SIG-M5 (cell line): ENCODE measurements around the gene SLC2A1.

ENCODE experiments used
- DNase-seq: peaks from one replicate; lab custom pipeline; 2025; lab: John Stamatoyannopoulos, UW

The SLC2A1 gene

DNA sequence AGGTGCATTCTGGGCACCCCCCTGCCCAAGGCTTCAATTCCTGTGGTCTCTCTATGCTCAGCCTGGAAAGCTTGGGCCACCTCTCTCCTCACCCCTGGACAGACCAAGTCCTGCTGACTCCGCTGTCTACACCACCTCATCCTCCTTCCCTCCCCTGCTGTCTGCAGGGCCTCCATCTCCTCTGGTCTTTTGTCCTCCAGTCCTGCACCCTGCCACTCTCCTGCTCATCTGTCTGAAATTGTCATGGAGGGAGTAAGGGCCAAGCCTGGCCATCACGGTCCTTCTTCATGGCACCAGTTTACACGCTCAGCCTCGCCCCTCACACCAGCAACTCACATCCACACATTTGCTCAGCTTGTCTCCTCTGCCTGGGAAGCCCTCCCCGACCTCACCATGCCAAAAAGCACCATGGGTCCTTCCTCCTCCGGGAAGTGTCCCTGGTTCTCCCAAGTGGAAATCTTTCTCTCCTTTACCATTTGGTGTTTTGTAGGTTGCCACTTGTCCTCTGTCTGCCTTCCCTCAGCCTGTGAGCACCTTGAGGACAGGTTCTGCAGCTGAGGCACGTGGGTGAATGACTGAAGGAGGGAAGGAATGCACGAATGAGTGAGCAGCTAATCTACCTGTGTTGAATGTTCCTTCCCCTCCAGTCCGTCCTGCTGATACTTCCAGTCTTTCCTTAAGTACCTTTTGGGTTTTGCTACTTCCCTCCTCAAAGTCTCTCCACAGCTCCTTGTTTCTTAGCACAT, 2.1 kb upstream of the SLC2A1 start:
- no peak for DNase-seq

GRCh38 chr1:42960122-42960390, 1.4 kb upstream of the SLC2A1 start:
- no peak for DNase-seq

- DNase-seq: no peak
These were observed 684 bp downstream of the SLC2A1 start for GRCh38 chr1:42957880-42958487.

- no peak for DNase-seq
These were observed 1.3 kb downstream of the SLC2A1 start for GRCh38 chr1:42957229-42957879.

GRCh38 chr1:42956739-42957138, 1.9 kb downstream of the SLC2A1 start:
- DNase-seq: no peak

DNA sequence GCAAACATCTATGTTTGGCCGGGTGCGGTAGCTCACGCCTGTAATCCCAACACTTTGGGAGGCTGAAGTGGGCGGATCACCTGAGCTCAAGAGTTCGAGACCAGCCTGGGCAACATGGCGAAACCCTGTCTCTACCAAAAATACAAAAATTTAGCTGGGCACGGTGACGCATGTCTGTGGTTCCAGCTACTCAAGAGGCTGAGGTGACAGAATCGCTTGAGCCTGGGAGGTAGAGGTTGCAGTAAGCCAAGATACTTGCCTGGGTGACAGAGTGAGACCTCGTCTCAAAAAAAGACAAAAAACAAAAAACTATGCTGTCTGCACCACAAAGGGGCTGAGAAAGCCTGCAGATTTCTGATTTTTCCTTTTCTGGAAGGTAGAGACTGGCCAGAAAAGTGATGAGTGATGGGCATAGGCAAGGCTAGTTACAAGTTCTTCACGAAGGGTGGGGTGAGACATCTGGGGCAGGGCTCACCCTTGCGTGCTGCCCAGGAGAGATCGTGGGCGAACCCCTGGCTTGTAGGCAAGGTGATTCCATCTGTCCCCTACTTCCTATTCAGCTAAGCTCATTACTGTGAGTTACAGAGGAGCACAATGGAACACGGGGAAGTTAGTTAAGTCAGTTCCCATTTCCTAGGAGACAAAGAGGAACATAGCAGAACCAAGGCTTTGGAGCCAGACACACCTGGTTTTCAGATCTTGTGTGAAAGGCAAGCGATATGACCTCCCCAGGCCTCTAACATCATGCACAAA, 3.2 kb downstream of the SLC2A1 start:
- DNase-seq: no peak

- DNase-seq: no peak
These were observed 5.2 kb downstream of the SLC2A1 start for GRCh38 chr1:42953182-42954180.

- no peak for DNase-seq
These were observed 6.2 kb downstream of the SLC2A1 start for GRCh38 chr1:42952303-42953001.

GRCh38 chr1:42951588-42951987, 7.1 kb downstream of the SLC2A1 start:
- no peak for DNase-seq

GRCh38 chr1:42950116-42950481, 8.6 kb downstream of the SLC2A1 start:
- DNase-seq: no peak

DNA sequence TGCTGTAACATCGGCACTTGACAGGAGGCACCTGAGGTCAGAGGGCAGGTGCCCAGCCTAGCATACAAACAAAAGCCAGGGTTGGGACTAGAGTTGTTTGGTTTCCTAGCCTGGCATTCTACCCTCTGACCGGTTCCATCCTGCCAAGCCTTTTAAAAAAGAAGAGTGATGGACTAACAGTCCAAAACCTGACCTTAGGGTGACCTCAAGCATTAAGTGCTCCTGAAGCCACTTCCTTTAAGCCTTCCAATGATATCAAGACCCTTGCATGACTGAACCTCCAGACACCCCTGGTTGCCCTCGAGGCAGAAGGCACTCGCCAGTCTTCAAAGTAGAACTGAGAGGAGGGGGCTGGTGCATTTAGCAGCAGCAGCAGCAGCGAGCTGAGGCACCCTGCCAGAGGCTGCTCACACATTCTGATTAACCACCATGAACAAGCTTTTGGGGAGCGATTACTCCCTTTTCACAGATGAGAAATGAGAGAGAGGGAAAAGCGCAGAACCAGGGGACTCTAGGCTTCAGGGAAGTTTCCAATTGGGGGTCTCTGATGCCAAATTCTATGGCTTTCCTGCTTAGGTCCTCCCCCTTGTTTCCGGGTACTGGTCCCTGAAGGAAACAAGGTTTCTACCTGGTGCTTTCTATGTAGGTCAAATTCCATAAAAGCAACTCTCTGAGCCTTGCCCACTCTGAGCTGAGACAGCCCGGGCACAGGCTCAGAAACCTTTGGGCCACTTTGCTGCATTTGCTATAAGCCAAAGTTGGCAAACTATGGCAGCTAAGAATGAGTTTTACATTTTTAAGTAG, 9.2 kb downstream of the SLC2A1 start:
- DNase-seq: no peak

DNA sequence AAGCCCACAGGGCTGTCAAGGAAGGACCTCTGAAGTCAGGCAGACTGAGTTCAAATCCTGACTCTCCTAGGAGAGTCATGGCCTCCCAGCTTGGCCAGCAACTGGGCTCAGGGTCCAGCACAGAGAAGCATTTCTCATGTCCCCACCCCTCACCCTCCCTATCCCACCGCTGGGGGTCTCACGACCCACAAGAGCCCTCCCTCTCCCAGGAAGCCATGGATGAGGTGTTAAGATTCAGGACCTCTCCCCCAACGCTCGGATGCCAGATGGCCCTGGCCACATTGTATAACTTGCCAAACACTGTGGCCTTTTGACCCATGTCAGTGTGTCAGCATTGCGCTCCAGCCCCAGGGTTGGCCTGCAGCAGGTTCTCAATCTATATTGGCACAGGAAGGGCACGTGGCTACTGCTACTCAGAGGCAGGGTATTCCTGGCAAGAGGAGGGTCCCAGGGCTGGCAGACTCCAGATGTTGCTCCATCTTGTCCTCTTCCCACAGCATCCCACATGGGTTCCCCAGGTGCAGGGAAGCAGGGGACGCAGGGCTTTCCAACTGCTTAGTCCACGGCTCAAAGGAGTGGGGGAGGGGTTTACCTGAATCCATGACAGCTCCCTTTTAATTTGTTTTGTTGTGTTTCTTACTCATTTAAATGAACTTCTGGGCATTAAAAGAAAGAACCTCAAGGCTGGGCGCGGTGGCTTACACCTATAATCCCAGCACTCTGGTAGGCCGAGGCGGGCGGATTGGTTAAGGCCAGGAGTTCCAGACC, 10.5 kb downstream of the SLC2A1 start:
- no peak for DNase-seq

GRCh38 chr1:42947117-42947516, 11.6 kb downstream of the SLC2A1 start:
- no peak for DNase-seq

GRCh38 chr1:42946120-42946898, 12.4 kb downstream of the SLC2A1 start:
- DNase-seq: no peak

DNA sequence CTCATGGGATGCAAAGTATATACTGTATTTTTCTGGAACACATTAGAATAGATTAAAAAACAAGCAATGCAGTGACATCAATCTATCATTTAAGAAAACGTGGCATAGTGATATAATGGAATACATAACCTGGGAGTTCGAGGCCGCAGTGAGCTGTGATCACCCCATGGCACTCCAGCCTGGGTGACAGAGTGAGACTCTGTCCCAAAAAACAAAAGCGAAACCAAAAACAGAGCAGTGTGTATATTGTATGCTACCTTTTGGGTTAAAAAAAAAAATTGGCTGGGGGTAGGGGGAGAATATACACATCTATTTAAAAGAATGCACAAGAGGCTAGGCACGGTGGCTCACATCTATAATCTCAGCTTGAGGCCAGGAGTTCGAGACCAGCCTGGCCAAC, 13.5 kb downstream of the SLC2A1 start:
- no peak for DNase-seq

DNA sequence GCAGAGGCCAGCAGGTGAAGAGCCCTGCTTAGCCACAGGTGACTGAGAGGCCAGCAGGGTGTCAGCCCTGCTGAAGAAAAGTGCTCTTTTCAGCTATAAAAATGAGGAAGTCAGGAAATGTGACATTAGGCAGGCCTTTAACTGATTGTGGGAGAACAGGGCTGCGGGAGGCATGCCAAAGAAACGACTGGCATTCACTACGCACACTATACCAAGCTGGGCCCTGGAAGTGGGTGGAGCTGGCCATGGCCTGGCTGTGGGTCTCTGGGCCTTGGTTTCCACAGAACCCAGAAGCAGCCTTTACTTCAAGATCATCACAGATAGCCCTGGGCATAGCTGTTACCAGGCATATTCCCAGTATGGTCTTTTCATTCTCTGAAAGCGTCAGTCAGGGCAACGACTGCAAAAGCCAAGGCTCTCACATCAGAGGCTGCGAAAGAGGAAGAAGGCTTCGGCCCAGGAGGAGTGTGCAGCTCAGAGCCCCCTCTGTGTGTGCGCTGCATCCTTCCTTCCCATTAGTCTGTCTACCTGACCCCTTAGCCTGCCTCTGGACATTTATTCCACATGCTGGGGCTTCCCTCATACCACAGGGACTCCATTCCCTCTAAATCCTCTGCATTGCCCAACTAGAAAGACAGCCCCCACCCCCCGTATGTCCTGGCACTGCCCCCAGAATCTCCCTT, 14.3 kb downstream of the SLC2A1 start:
- no peak for DNase-seq

GRCh38 chr1:42943728-42944127, 14.9 kb downstream of the SLC2A1 start:
- no peak for DNase-seq

DNA sequence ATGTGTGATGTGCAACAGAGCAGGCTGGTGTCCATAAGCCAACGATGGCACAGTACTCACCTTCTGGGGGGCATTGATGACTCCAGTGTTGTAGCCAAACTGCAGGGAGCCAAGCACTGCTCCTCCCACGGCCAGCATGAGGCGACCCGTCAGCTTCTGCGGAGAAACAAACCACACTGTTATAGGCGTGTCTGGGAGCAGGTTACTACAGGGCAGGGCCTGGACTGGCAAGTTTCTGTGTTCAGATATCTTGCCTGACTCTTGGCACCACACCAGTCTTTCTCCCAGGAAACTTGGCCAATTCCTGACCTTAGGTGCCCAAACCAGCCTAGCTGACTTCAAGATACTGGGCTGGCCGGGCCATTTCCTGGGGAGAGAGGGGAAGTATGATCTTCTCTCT, 15.5 kb downstream of the SLC2A1 start:
- no peak for DNase-seq
